GM12878 (cell line): ENCODE results near the gene SYCE1. TPM values are rescaled to one million over a fixed set of nuclear protein-coding genes. Genes with fewer than 3 reads are reported as not detected.

Source experiments
- ATAC-seq: fragments of 200-7000 bp; cut with Tn5 transposase; 3 replicates; pipeline ENCODE4 v1.9.1; 2020; ENCODE audit warnings: mild to moderate bottlenecking, moderate library complexity
- BruUV-seq: library from RNA; stranded (reverse); fragments of 400-500 nt; replicated peaks from 2 replicates; lab custom pipeline; 2021; lab: Mats Ljungman, UMichigan
- CTCF ChIA-PET: fragments of 300-600 bp; sonication (Branson Sonifier 250); formaldehyde crosslinking; extraction: SDS; loops from one replicate; lab custom pipeline; 2021; ENCODE audit warnings: inconsistent platforms; lab: Yijun Ruan, JAX
- POLR2A ChIA-PET: fragments of 350-600 bp; formaldehyde crosslinking; extraction: SDS; loops from one replicate; lab custom pipeline; 2021; ENCODE audit warnings: inconsistent platforms; lab: Charles Lee
- RAD21 ChIA-PET: fragments of 300-600 bp; sonication (Branson Sonifier 250); formaldehyde crosslinking; loops from one replicate; lab custom pipeline; 2023; ENCODE audit warnings: antibody characterized with exemption; ENCODE audit not compliant: unreplicated experiment; lab: Charles Lee
- SMC1A ChIA-PET: fragments of 300-600 bp; sonication (Branson Sonifier 250); formaldehyde crosslinking; loops from one replicate; lab custom pipeline; 2023; ENCODE audit not compliant: unreplicated experiment, uncharacterized antibody; lab: Charles Lee
- DNase-seq: peaks from one replicate; pipeline ENCODE4 v3.0.0-alpha.2; 2011; ENCODE audit warnings: low read depth, low spot score
- FAIRE-seq: peaks from 3 replicates; lab custom pipeline; 2011; peaks lifted over from hg19 to GRCh38; lab: Jason Lieb, UNC
- H2AFZ ChIP-seq: 2 replicates; pipeline ENCODE4 v1.6.0; 2011; ENCODE audit warnings: low read depth, low read length, control low read depth; ENCODE audit not compliant: control insufficient read depth
- H3K27ac ChIP-seq: 2 replicates; pipeline ENCODE4 v1.5.1; 2011; ENCODE audit warnings: control low read depth; ENCODE audit not compliant: control insufficient read depth, insufficient read depth
- H3K27me3 ChIP-seq, 2 experiments: replicated peaks in 1 of 2; 2 replicates each; pipeline versions ENCODE4 v1.6.0 to v1.6.1; 2011; ENCODE audit warnings: low read length in 1 of 2; ENCODE audit not compliant: control insufficient read depth in 2 of 2, insufficient read depth in 2 of 2
- H3K36me3 ChIP-seq, 2 experiments: 2 replicates each; pipeline ENCODE4 v1.5.1; 2011; ENCODE audit warnings: low read length in 1 of 2; ENCODE audit not compliant: control insufficient read depth in 2 of 2, insufficient read depth in 2 of 2
- H3K4me1 ChIP-seq: 2 replicates; pipeline ENCODE4 v1.6.1; 2011; ENCODE audit warnings: mild to moderate bottlenecking, low read length, moderate library complexity, mixed read lengths; ENCODE audit not compliant: control insufficient read depth, insufficient read depth
- H3K4me2 ChIP-seq: 2 replicates; pipeline ENCODE4 v1.6.0; 2011; ENCODE audit warnings: control low read depth; ENCODE audit not compliant: control insufficient read depth, insufficient read depth
- H3K4me3 ChIP-seq: fragments of 200-600 bp; sonication (generic); 2 replicates; pipeline ENCODE4 v1.5.1; 2016
- H3K79me2 ChIP-seq: 2 replicates; pipeline ENCODE4 v1.6.0; 2011; ENCODE audit warnings: low read length; ENCODE audit not compliant: control insufficient read depth, insufficient read depth
- H3K9ac ChIP-seq: 2 replicates; pipeline ENCODE4 v1.8.0; 2011; ENCODE audit warnings: low read length, control low read depth, mixed read lengths; ENCODE audit not compliant: control insufficient read depth, insufficient read depth
- H3K9me3 ChIP-seq: replicated peaks from 3 replicates; pipeline ENCODE4 v1.5.1; 2011; ENCODE audit warnings: mild to moderate bottlenecking, low read length; ENCODE audit not compliant: control insufficient read depth, insufficient read depth
- H4K20me1 ChIP-seq: 2 replicates; pipeline ENCODE4 v1.6.0; 2011; ENCODE audit not compliant: control insufficient read depth, insufficient read depth
- ATF7 ChIP-seq: fragments of 450-650 bp; IDR thresholded peaks from 2 replicates; pipeline ENCODE4 v1.6.1; 2016; ENCODE audit warnings: low read depth, mild to moderate bottlenecking
- HDAC2 ChIP-seq: fragments of 200-600 bp; sonication (generic); IDR thresholded peaks from 2 replicates; pipeline ENCODE4 v1.6.1; 2017
- PBX3 ChIP-seq: IDR thresholded peaks from 2 replicates; pipeline ENCODE4 v1.6.1; 2011; ENCODE audit warnings: mild to moderate bottlenecking, low read depth, low read length, moderate library complexity; ENCODE audit not compliant: insufficient replicate concordance
- POU2F2 ChIP-seq: IDR thresholded peaks from 3 replicates; pipeline ENCODE4 v1.6.1; 2011; ENCODE audit warnings: low read depth, mild to moderate bottlenecking, low read length, borderline replicate concordance
- SIX5 ChIP-seq: IDR thresholded peaks from 2 replicates; pipeline ENCODE4 v1.6.1; 2011; ENCODE audit warnings: mild to moderate bottlenecking, low read depth, low read length, moderate library complexity; ENCODE audit not compliant: severe bottlenecking
- STAT1 ChIP-seq: fragments of 450-650 bp; conservative IDR thresholded peaks from 2 replicates; pipeline ENCODE4 v1.6.1; 2014; ENCODE audit warnings: antibody characterized with exemption, mild to moderate bottlenecking
- ZSCAN29 ChIP-seq: fragments of 450-650 bp; IDR thresholded peaks from 2 replicates; pipeline ENCODE4 v1.6.1; 2017; ENCODE audit warnings: mild to moderate bottlenecking, moderate library complexity
- WGBS: methylation state at CpG from one replicate; pipeline ENCODE4 v1.1.6; 2016; ENCODE audit warnings: low lambda C conversion rate; ENCODE audit not compliant: insufficient replicate concordance, insufficient coverage; ENCODE audit errors: missing lambda C conversion rate; 5-methylcytosine and 5-hydroxymethylcytosine counted together
- in situ Hi-C: fragments of 300-500 bp; cut with MboI; formaldehyde crosslinking; loops from 9 replicates; pipeline ENCODE4 v1.14.3; 2018; ENCODE audit warnings: mixed read lengths
- intact Hi-C: fragments of 100-400 bp; cut with micrococcal nuclease; formaldehyde crosslinking; loops from one replicate; pipeline ENCODE4 v1.14.2; 2022; ENCODE audit not compliant: unreplicated experiment
- polyA plus RNA-seq, 11 experiments: library from polyadenylated mRNA; depleted of rRNA in 4 of 11; unstranded in 6 of 11; stranded (reverse) in 5 of 11; fragments of >200 nt; fragmentation: Nextera tagmentation in 4 of 11; fragmentation: Illumina TruSeq in 1 of 11; extraction: Ambion mirVana in 4 of 11; extraction: Trizol in 1 of 11; gene quantifications; 1 replicate in 1 of 11; 2 replicates in 10 of 11; pipeline versions ENCODE4 v1.2.1 to v1.2.3, GENCODE V29; 2011 to 2016; ENCODE audit warnings: inconsistent platforms in 2 of 11, missing spikeins in 2 of 11, low read depth in 1 of 11
- total RNA-seq, 4 experiments: library from RNA; depleted of rRNA in 3 of 4; stranded (reverse); fragments of >200 nt in 3 of 4; fragmentation: Illumina TruSeq in 1 of 4; extraction: Trizol in 1 of 4; gene quantifications; 2 replicates each; pipeline versions ENCODE4 v1.2.1 to v1.2.3, GENCODE V29; 2013 to 2021
- TF ChIP-seq, protein P1 (sequence below): fragments of 450-650 bp; IDR thresholded peaks from 2 replicates; pipeline ENCODE4 v1.6.1; 2014; ENCODE audit warnings: mild to moderate bottlenecking

SYCE1 gene
- total and polyA plus RNA-seq, 10 of the 15 experiments (the other 5 are each of a cell fraction or from before 2014, with no cell fraction given), result not detected

DNA sequence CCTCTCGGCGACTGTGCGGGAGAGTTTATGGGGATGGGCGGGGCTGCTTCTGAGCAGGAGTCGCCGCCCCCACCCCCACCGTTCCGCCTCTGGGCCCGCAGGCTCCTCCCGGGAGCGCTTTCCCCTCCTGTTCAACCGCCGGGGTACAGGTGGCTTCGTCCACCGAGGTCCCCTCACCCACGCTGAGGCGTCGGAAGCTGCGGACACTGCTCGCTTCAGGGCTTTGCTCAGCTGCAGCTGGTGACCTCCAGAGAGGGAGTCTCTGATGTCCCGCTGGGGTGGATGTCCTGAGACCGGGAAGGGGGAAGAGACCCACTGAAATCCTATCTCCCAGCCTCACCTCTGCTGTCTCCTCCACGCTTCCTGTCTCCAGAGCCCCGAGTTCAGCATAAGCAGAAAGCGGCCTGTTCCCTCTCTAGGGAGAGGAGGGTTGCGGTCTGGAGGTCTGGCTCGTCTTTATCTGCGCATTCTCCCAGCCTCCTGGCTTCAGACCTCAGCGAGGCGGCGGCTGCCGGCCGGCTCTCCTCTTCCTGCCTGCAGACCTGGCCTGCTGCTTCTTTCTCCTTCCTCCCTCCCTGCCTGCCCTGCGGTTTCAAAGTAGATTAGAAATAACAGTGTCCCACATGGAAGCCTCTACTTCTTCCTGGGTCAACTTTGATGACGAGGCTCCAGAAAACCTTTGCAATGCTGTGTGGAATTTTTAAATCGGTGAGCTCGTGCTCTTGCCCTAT lies 36.4 kb downstream of the SYCE1 start:
- in situ Hi-C loops, result no loop called here
- intact Hi-C loops, result no loop called here
- ChIA-PET RAD21 (no interaction called here), POLR2A (no interaction called here), SMC1A (no interaction called here), CTCF (no interaction called here)
- TF ChIP-seq SIX5 (no peak), PBX3 (no peak), POU2F2 (no peak), ATF7 (no peak), HDAC2 (no peak), ZSCAN29 (no peak), STAT1 (no peak)
- TF ChIP-seq, protein P1, sequence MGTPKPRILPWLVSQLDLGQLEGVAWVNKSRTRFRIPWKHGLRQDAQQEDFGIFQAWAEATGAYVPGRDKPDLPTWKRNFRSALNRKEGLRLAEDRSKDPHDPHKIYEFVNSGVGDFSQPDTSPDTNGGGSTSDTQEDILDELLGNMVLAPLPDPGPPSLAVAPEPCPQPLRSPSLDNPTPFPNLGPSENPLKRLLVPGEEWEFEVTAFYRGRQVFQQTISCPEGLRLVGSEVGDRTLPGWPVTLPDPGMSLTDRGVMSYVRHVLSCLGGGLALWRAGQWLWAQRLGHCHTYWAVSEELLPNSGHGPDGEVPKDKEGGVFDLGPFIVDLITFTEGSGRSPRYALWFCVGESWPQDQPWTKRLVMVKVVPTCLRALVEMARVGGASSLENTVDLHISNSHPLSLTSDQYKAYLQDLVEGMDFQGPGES, result no peak
- peaks cover 4 to 6% of the 10 kb centered on the region in 2 experiments; a peak in 3 of 4 replicates for H3K27me3 ChIP-seq
- H3K4me1 ChIP-seq, result no peaks in the 10 kb centered on the region
- FAIRE-seq, result no peak
- H3K9ac ChIP-seq, result no peak overlapping the region
- H2AFZ ChIP-seq, result no peak overlapping the region
- H3K79me2 ChIP-seq, result no peaks in the 10 kb centered on the region
- no TSS peak for BruUV-seq
- no peaks in the 10 kb centered on the region for H4K20me1 ChIP-seq
- 19% methylated on average over 29 of the region's 37 CpGs for WGBS
- DNase-seq, result no peak
- 0 out of 2 replicates have a peak overlapping the region, but pooled peaks have one; percentile 17 for H3K4me2 ChIP-seq
- H3K27ac ChIP-seq, result no peak overlapping the region
- no peak for ATAC-seq
- no peaks in the 10 kb centered on the region for H3K36me3 ChIP-seq
- no peak overlapping the region for H3K4me3 ChIP-seq
- H3K9me3 ChIP-seq, result no peaks in the 10 kb centered on the region; the same call in 2 of the 3 replicates
